ENCODE data around the gene AMPD3.

- TF ChIP-seq TBP (CRISPR knock-in tag; IDR thresholded peaks at IDR 0.05) (no peak), SP2 (CRISPR knock-in tag; IDR thresholded peaks at IDR 0.05) (no peak), EZH2 (conservative IDR thresholded peaks at IDR 0.05; ENCODE audit: low read depth, low read length) (no peak), JUN (CRISPR knock-in tag; IDR thresholded peaks at IDR 0.05) (no peak), MYC (CRISPR knock-in tag; IDR thresholded peaks at IDR 0.05; ENCODE audit: borderline replicate concordance) (no peak), ZNF746 (CRISPR knock-in tag; IDR thresholded peaks at IDR 0.05) (no peak), ZNF326 (CRISPR knock-in tag; IDR thresholded peaks at IDR 0.05; ENCODE audit: borderline replicate concordance) (no peak), CTCF (CRISPR knock-in tag; IDR thresholded peaks at IDR 0.05) (no peak)
Measured at GRCh38 chr11:10412266-10412665, 42.8 kb upstream of the AMPD3 start.

Data from HepG2 (cell line).